H1 (cell line): ENCODE results near the gene CDRT4. TPM values are rescaled to one million over a fixed set of nuclear protein-coding genes. Genes with fewer than 3 reads are reported as not detected.

Source experiments
- CTCF ChIA-PET: fragments of 300-600 bp; sonication (Branson Sonifier 250); formaldehyde crosslinking; loops from one replicate; lab custom pipeline; 2021; ENCODE audit not compliant: partially characterized antibody; lab: Charles Lee
- POLR2A ChIA-PET: fragments of 300-600 bp; sonication (Branson Sonifier 250); formaldehyde crosslinking; loops from one replicate; lab custom pipeline; 2021; ENCODE audit warnings: inconsistent platforms; ENCODE audit not compliant: partially characterized antibody; lab: Charles Lee
- DNase-seq, 2 experiments: peaks; one replicate each; pipeline versions ENCODE4 v3.0.0 to v3.0.0-alpha.2; 2010 to 2022; ENCODE audit warnings: low spot score in 2 of 2, low read depth in 1 of 2, mixed read lengths in 1 of 2
- FAIRE-seq: peaks from 2 replicates; lab custom pipeline; 2011; peaks lifted over from hg19 to GRCh38; lab: Jason Lieb, UNC
- H2AFZ ChIP-seq: 2 replicates; pipeline ENCODE4 v1.8.1; 2012; ENCODE audit warnings: low read length, inconsistent platforms
- H2AK5ac ChIP-seq: 2 replicates; pipeline ENCODE4 v1.6.1; 2013; ENCODE audit warnings: low read depth, low read length
- H2BK120ac ChIP-seq: replicated peaks from 2 replicates; pipeline ENCODE3; 2013; ENCODE audit warnings: low read depth, low read length, inconsistent platforms
- H2BK12ac ChIP-seq: 2 replicates; pipeline ENCODE4 v1.6.1; 2013; ENCODE audit warnings: low read depth, low read length
- H2BK15ac ChIP-seq: 2 replicates; pipeline ENCODE4 v1.6.1; 2013; ENCODE audit warnings: low read length
- H2BK20ac ChIP-seq: 2 replicates; pipeline ENCODE4 v1.6.1; 2013; ENCODE audit warnings: low read length
- H2BK5ac ChIP-seq: 2 replicates; pipeline ENCODE4 v1.6.1; 2013; ENCODE audit warnings: low read depth, low read length
- H3K14ac ChIP-seq: 2 replicates; pipeline ENCODE4 v1.6.1; 2013; ENCODE audit warnings: inconsistent platforms; ENCODE audit not compliant: insufficient read length
- H3K18ac ChIP-seq: 2 replicates; pipeline ENCODE4 v1.6.1; 2013; ENCODE audit warnings: low read length; ENCODE audit errors: extremely low read depth
- H3K23ac ChIP-seq: 2 replicates; pipeline ENCODE4 v1.6.1; 2013; ENCODE audit warnings: inconsistent platforms; ENCODE audit not compliant: insufficient read length
- H3K23me2 ChIP-seq: 2 replicates; pipeline ENCODE4 v1.6.1; 2013; ENCODE audit warnings: low read depth, low read length
- H3K27ac ChIP-seq: 2 replicates; pipeline ENCODE4 v1.6.1; 2011; ENCODE audit warnings: low read depth, low read length, inconsistent platforms
- H3K27me3 ChIP-seq, 4 experiments: replicated peaks in 1 of 4; 1 replicate in 1 of 4; 2 replicates in 3 of 4; pipeline versions ENCODE4 v1.6.1 to v1.8.1; 2011 to 2013; ENCODE audit warnings: low read length in 3 of 4, mild to moderate bottlenecking in 3 of 4, inconsistent platforms in 2 of 4, mixed read lengths in 2 of 4, moderate library complexity in 1 of 4; ENCODE audit not compliant: control insufficient read depth in 3 of 4, insufficient read depth in 3 of 4; ENCODE audit errors: extremely low read depth in 1 of 4
- H3K36me3 ChIP-seq, 4 experiments: 2 replicates each; pipeline versions ENCODE4 v1.6.1 to v1.8.1; 2011 to 2013; ENCODE audit warnings: mild to moderate bottlenecking in 4 of 4, low read length in 3 of 4, moderate library complexity in 2 of 4, control low read depth in 1 of 4, inconsistent platforms in 1 of 4; ENCODE audit not compliant: insufficient read depth in 4 of 4, control insufficient read depth in 2 of 4
- H3K4ac ChIP-seq: replicated peaks from 2 replicates; pipeline ENCODE3; 2013; ENCODE audit warnings: low read length, low read depth, mixed read lengths, inconsistent platforms; ENCODE audit not compliant: insufficient read length
- H3K4me1 ChIP-seq, 4 experiments: replicated peaks in 1 of 4; 1 replicate in 1 of 4; 2 replicates in 3 of 4; pipeline versions ENCODE4 v1.6.1 to v1.8.1; 2011 to 2013; ENCODE audit warnings: low read length in 3 of 4, inconsistent platforms in 2 of 4, mixed read lengths in 1 of 4; ENCODE audit not compliant: insufficient read depth in 4 of 4, control insufficient read depth in 3 of 4
- H3K4me2 ChIP-seq, 2 experiments: 2 replicates each; pipeline versions ENCODE4 v1.6.1 to v1.8.1; 2011 to 2013; ENCODE audit warnings: low read depth in 2 of 2, low read length in 2 of 2, control low read depth in 1 of 2, inconsistent platforms in 1 of 2, mild to moderate bottlenecking in 1 of 2; ENCODE audit not compliant: insufficient read depth in 1 of 2
- H3K4me3 ChIP-seq, 4 experiments: fragments of 200-600, 300-600 bp in 1 of 4; sonication (generic), shearing (Covaris generic), sonication (Bioruptor Twin) in 1 of 4; 2 replicates each; pipeline versions ENCODE4 v1.5.1 to v1.8.1; 2011 to 2016; ENCODE audit warnings: low read length in 4 of 4, low read depth in 3 of 4, control low read depth in 2 of 4, inconsistent platforms in 2 of 4, mild to moderate bottlenecking in 2 of 4, mixed read lengths in 1 of 4, moderate library complexity in 1 of 4; ENCODE audit not compliant: insufficient read depth in 2 of 4; ENCODE audit errors: extremely low read depth in 1 of 4
- H3K56ac ChIP-seq: replicated peaks from 2 replicates; pipeline ENCODE3; 2013; ENCODE audit warnings: low read depth, mild to moderate bottlenecking, mixed read lengths, low read length, inconsistent platforms; ENCODE audit not compliant: insufficient read length
- H3K79me1 ChIP-seq: 2 replicates; pipeline ENCODE4 v1.6.1; 2013; ENCODE audit warnings: low read depth, low read length, control low read depth
- H3K79me2 ChIP-seq, 2 experiments: 2 replicates each; pipeline versions ENCODE4 v1.6.1 to v1.8.1; 2012 to 2013; ENCODE audit warnings: low read length in 2 of 2, mild to moderate bottlenecking in 2 of 2, inconsistent platforms in 1 of 2; ENCODE audit not compliant: insufficient read depth in 2 of 2, control insufficient read depth in 1 of 2
- H3K9ac ChIP-seq, 4 experiments: replicated peaks in 1 of 4; 1 replicate in 1 of 4; 2 replicates in 3 of 4; pipeline versions ENCODE4 v1.6.1 to v1.8.1; 2011 to 2013; ENCODE audit warnings: low read depth in 3 of 4, low read length in 3 of 4, control low read depth in 2 of 4, mild to moderate bottlenecking in 2 of 4, moderate library complexity in 2 of 4, inconsistent platforms in 1 of 4; ENCODE audit errors: extremely low read depth in 1 of 4
- H3K9me3 ChIP-seq, 2 experiments: 2 replicates each; pipeline versions ENCODE4 v1.6.1 to v1.8.1; 2012 to 2013; ENCODE audit warnings: mild to moderate bottlenecking in 2 of 2, moderate library complexity in 2 of 2, control low read depth in 1 of 2, inconsistent platforms in 1 of 2, low read depth in 1 of 2, low read length in 1 of 2, mixed read lengths in 1 of 2; ENCODE audit not compliant: insufficient read depth in 2 of 2
- H4K20me1 ChIP-seq, 2 experiments: replicated peaks in 1 of 2; 2 replicates each; pipeline versions ENCODE3 to v1.8.1; 2011 to 2013; ENCODE audit warnings: inconsistent platforms in 2 of 2, low read length in 2 of 2, mild to moderate bottlenecking in 1 of 2; ENCODE audit not compliant: insufficient read depth in 2 of 2, control insufficient read depth in 1 of 2
- H4K5ac ChIP-seq: 2 replicates; pipeline ENCODE4 v1.6.1; 2013; ENCODE audit warnings: low read length, low read depth, mixed read lengths, inconsistent platforms; ENCODE audit not compliant: insufficient read length
- H4K8ac ChIP-seq: 2 replicates; pipeline ENCODE4 v1.8.0; 2013; ENCODE audit warnings: mild to moderate bottlenecking, moderate library complexity, low read length, inconsistent platforms; ENCODE audit not compliant: insufficient read depth; ENCODE audit errors: extremely low read depth
- H4K91ac ChIP-seq: replicated peaks from 2 replicates; pipeline ENCODE3; 2013; ENCODE audit warnings: low read length, mixed read lengths, inconsistent platforms; ENCODE audit not compliant: insufficient read length
- NANOG ChIP-seq: IDR thresholded peaks from 2 replicates; pipeline ENCODE4 v1.6.1; 2011; ENCODE audit warnings: low read length, low read depth, mild to moderate bottlenecking, inconsistent platforms; ENCODE audit not compliant: insufficient read depth, poor library complexity, severe bottlenecking
- SP1 ChIP-seq: IDR thresholded peaks from 2 replicates; pipeline ENCODE4 v1.6.1; 2011; ENCODE audit warnings: low read depth, low read length
- SP4 ChIP-seq: IDR thresholded peaks from 2 replicates; pipeline ENCODE4 v1.6.1; 2012; ENCODE audit warnings: low read length, inconsistent platforms
- WGBS, 2 experiments: shearing (Covaris generic) in 1 of 2; methylation state at CpG; one replicate each; pipeline versions ENCODE4 v1.1.6 to v1.1.7; 2013 to 2015; ENCODE audit warnings: low lambda C conversion rate in 2 of 2, mixed read lengths in 2 of 2, inconsistent platforms in 1 of 2, low coverage in 1 of 2, missing lambda C conversion rate in 1 of 2; ENCODE audit not compliant: insufficient replicate concordance in 2 of 2, insufficient coverage in 1 of 2, insufficient read length in 1 of 2; ENCODE audit errors: extremely low coverage in 1 of 2, missing lambda C conversion rate in 1 of 2; 5-methylcytosine and 5-hydroxymethylcytosine counted together
- polyA plus RNA-seq, 7 experiments: library from polyadenylated mRNA; depleted of rRNA in 3 of 7; stranded (reverse) in 5 of 7; unstranded in 2 of 7; fragments of >200 nt in 5 of 7; fragments of 200-250 nt in 2 of 7; gene quantifications; 1 replicate in 5 of 7; 2 replicates in 1 of 7; 4 replicates in 1 of 7; pipeline versions ENCODE4 v1.2.1 to v1.2.3, GENCODE V29; 2011 to 2013; ENCODE audit warnings: missing spikeins in 2 of 7, mixed read lengths in 2 of 7
- total RNA-seq: library from RNA; stranded (reverse); fragmentation: NEBNext Ultra II Directional; extraction: Animal tissue kit (Norgen Biotek cat#: 25700); gene quantifications from 2 replicates; pipeline ENCODE4 v1.2.1, GENCODE V29; 2021

CDRT4 gene
- total and polyA plus RNA-seq, 2 of the 8 experiments (the other 6 are each of a cell fraction or from before 2014, with no cell fraction given) = 2.6 to 5.6 TPM

DNA sequence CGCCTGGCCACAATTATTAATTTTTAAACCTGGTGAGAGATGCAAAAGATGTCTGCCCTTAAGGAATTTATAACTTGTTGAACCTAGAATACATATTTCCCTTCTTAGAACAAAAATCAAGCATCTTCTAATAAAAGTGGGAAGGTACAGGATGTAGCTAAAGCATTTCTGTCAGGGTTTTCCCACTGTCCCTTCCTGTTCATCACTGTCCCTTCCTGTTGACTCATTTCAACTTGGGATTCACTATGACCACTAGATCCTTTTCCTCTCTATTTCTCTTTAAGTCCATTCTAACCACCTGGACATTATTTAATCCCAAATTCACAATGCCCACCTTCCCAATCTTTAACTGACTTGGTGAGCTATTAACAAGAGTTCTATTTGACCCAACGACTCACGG lies 33.9 kb upstream of the CDRT4 start:
- Histone ChIP-seq H3K18ac (no peak overlapping the region), H3K9me3 (no peaks in the 10 kb centered on the region), H4K20me1 (no peaks in the 10 kb centered on the region), H4K5ac (no peak overlapping the region), H2BK120ac (no peak overlapping the region), H2BK15ac (no peak overlapping the region), H3K23ac (no peak overlapping the region), H3K79me2 (no peaks in the 10 kb centered on the region), H2BK12ac (no peak overlapping the region), H3K4me2 (no peak overlapping the region), H2AK5ac (no peak overlapping the region; the same call in 1 of the 2 replicates), H3K4me1 (peaks cover 0 to 5% (median 3%) of the 10 kb centered on the region in 4 experiments; a peak in 4 of 7 replicates), H3K36me3 (0 out of 8 replicates have a peak, but pooled peaks cover 0 to 2% (median 0%) of the 10 kb centered on the region in 4 experiments), H3K4me3 (no peak overlapping the region), H4K91ac (no peak overlapping the region), H3K4ac (no peak overlapping the region), H3K9ac (no peak overlapping the region), H3K27me3 (no peaks in the 10 kb centered on the region), H2BK5ac (no peak overlapping the region), H3K27ac (no peak overlapping the region), H2AFZ (no peak overlapping the region), H3K14ac (no peak overlapping the region), H4K8ac (no peak overlapping the region), H2BK20ac (no peak overlapping the region), H3K23me2 (no peaks in the 10 kb centered on the region), H3K79me1 (no peaks in the 10 kb centered on the region), H3K56ac (no peak overlapping the region)
- TF ChIP-seq NANOG (no peak), SP4 (no peak), SP1 (no peak)
- 94% methylated on average over 3 of the region's 3 CpGs; no CpG with 5 or more reads in 1 of the 2 experiments for WGBS, 2 experiments
- DNase-seq (no peak), FAIRE-seq (no peak)
- POLR2A ChIA-PET = interaction anchor here (1.0 to 1.3 kb wide), 3 partner anchors 12 to 35 kb away, joined by 3 to 4 read pairs (median 3); no protein-coding TSS in a partner anchor
- CTCF ChIA-PET = interaction anchor here (0.7 to 7.3 kb wide), 11 partner anchors 8 to 311 kb away, joined by 3 to 87 read pairs (median 4); partner anchors contain the start of gene PMP22
